IPS DF 19.7 (cell line): ENCODE results near the gene ST3GAL4.
"Not testable (repeated sequence)": the region's sequence is repeated elsewhere in the genome, so short reads cannot be mapped to it uniquely, and the experiment has no call there.

Experiments used
- DNase-seq: peaks from one replicate; pipeline ENCODE4 v3.0.0-alpha.2; 2013; ENCODE audit warnings: low read depth, low spot score

The ST3GAL4 gene

DNA sequence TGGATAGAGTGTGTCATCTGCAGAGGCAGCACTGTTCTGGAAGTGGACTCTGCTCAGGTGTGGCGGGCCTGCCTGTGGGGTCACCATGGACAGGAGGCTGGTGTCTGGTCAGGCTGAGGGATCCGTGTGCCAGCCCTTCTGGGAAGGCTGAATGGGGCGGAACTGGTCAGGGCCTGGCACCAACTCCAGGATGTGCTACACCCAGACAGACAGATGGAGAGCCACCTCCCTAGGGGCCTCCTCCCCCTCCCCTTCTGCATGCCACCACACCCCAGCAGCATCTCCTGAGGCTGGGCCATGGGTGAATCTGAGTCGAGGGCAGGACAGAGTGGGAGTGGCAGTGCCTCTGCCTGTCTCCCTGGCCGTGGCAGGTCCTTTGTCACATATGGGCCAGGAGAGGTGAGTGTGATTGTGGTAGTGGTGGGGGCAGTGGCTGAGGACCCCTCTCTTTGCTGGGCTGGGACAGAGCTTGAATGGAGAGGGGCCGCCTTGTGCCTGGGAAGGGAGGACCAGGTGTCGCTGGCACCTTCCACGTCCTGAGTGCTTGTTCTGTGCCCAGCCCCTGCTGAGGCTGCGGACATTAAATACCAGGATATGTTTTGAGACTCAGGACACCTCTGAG, 29.1 kb downstream of the ST3GAL4 start:
- DNase-seq: no peak

DNA sequence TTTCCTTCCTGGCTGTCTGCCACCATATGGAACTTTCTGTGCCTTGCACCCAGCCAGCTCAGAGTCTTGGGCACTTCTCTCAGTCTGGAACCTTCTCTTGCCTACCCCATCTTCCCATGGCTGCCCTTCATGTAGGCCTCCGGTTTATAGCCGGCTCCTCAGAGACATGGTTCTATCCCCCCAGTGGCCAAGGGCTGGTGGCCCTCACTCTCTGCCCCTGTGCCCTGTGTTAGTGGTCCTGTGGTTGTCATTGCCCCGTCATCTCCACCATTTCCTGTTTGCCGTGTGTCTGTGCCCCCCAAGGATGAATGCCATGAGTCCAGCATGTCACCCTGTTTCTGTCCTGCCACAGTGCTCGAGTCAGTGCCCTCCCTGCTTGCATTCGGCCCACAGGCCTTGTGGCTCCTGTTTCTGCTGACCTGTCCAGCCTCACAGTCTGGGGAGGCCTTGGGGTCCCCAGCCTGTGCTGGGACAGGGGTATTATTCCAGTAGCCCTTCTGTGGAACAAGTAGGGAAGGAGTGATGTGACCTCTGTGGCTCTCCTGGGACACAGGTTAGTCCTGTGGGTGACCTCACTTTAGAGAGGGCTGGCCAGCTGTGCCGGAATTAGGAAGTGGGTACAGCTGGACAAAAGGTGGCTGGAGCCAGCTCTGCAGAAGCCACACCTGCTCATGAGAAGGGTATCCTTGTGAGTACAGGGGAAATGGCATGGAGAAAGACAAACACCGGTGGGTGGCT, 30.7 kb downstream of the ST3GAL4 start:
- DNase-seq: no peak

DNA sequence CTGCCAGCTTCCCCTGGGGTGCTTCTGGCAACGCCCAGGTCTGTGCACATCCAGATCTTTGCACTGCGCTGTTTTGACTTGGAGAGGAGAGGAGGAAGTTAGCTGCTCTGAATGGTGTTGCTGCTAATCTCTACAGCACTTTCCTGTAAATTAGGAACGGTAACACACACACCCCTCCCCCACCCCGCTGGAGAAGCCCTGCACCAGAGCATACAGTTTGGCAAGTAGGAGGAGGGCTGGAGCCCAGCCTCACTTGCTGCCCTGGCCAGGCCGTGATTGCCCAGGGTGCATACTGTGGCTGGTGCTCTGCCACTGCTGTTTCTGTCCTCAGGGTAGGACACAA, 31.2 kb downstream of the ST3GAL4 start:
- not testable (repeated sequence) for DNase-seq

DNA sequence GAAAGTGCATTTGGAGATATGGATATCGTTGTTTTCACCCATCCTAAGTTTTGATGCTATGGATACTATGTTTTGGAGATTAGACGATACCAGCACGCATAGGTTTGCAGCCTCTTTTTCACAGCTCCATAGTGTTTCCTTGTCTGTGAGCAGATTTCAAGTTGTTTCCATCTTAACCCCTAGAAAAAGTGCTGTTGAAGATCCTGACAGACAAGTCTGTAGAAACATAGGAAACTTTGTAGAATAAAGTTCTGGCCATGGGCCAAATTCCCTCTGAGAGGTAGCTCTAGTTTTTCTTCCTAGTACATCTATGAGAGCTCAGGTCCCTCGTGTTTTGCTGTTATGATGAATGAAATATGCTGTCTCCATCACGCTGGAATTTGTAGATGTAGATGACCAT, 32.4 kb downstream of the ST3GAL4 start:
- no peak for DNase-seq

DNA sequence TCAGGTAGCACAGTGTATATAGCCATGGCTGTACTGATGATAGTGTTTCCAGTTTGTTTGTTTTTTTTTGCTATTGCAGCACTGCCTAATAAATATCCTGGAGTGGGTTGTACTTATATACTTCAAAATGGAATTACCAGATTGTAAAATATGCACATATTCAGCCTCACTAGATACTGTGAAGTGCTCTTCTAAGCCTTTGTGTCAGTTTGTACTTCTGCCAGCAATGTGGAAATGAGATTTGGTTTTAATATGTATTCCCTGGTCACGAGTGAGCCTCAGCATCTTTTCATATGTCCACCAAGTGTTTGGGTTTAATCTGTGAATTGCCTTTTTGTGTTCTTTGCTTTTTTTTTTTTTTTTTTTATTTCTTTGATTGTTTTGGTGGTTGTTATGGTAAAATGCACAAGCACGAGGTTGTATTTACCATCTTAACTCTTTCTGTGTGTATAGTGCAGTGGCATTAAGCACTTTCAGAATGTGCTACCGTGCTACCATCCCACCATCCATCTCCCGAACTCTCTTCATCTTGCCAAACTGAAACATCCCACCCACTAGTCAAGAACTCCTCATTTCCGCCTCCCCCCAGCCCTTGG, 34.9 kb downstream of the ST3GAL4 start:
- no peak for DNase-seq

DNA sequence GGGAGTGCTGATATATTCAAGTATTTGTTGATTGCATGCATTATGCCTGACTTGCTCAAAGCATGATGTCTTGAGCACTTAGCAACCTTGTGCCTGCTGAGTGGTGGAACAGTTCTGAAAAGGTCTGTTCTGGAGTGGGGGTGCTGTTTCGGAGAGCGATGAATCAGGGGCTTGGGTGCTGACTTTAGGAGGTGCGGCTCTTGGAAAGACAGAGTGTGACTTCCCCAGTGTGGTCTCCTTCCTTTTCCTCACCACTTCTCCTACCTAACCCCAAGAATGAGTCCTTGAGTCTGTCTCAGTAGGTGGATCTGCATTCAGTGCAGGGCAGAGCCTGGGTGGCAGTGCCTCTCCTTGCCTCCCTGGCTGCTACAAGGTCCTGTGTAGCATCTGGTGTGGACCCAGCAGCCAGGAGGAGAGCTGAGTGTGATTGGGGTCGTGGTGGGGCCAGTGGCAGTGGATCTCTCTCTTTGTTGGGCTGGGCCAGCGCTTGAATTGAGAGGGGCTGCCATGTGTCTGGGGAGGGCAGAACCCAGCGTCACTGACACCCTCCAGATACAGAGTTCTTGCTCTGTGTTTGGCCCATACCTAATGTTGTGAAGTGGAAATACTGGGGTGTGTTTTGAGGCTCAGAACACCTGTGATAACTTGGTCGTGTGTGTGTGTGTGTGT, 35.9 kb downstream of the ST3GAL4 start:
- DNase-seq: no peak

DNA sequence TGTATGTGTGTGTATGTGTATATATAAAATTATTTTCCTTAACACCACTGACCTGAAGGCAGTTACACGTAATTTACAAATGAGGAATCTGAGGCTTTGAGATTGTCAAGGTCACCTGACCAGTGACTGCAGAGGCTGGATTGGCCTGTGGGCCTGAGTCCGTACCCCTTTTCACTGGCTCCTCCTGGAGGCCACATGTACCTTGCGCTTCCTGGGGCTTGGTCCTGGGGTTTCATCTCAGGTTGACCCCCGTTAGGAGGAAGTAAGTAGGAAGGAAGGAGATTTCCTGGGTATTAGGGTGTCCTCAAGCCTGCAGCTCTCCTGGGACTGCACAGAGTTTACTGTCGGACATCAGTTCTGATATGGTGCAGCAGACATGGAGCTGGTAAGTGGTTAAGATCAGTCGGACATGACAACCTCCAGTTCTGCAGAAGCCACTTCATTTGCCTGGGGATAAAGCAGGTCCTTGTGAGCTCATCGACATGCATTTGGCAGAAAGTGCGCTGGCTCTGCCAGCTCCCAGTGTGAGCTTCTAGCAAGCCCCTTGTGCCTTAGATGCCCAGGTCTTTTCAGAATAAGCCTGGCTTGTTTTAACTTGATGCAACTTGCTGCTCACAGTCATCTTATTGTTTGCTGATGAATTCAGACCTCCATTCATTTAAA, 36.6 kb downstream of the ST3GAL4 start:
- no peak for DNase-seq

DNA sequence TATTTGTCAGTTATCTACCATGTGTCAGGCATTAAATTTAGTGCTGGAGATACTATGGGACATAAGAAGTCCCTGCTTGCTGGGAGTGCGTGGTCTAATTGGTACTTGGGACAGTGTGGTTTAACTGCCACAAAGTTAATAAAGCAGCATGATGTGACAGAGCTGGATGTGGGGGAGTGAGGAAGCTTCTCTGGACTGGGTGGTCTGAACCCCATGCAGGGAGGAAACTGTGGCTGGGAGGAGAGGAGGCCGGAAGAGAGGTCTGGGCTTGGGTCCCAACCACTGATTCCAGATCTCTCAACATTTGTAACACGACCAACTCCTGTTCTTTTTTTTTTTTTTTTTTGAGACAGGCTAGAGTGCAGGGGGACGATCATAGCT, 37.1 kb downstream of the ST3GAL4 start:
- DNase-seq: no peak

DNA sequence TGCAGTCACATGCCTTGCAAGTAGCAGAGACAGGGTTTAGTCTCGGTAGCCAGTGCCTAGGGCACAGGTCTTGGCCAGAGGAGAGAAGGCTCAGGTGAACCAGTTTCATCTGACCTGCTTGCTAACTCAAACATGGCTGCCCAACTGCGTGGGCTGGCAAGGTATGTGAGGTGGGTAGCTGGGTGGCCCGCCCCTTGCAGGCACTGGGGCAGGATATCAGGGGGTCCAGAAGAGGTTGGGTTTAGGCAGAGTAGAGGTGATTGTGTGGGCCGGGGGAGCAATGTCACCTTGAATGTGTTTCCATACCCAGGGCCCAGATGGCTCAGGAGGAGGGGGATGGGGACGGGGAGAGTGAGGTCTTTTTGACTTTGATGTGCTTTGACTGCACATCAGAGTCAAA, 37.7 kb downstream of the ST3GAL4 start:
- no peak for DNase-seq

DNA sequence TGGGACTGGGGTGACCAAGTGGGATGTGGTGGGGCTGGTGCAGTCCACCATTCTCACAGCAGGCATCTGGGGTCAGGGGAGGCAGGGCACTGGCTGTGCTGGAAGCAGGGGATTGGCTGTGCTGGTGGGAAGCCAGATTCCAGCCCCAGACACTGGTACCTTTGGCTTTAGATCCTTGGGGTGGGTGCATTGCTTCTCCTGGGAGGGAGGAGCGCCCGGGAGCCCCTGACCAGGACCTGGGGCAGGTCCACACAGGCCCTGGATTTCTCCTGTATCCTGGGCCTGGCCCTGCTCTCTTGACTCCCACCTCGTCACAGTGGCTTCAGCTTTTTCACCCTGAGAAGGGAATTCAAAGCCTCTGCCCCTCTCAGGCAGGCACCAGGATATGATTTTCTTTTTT, 38.5 kb downstream of the ST3GAL4 start:
- no peak for DNase-seq

DNA sequence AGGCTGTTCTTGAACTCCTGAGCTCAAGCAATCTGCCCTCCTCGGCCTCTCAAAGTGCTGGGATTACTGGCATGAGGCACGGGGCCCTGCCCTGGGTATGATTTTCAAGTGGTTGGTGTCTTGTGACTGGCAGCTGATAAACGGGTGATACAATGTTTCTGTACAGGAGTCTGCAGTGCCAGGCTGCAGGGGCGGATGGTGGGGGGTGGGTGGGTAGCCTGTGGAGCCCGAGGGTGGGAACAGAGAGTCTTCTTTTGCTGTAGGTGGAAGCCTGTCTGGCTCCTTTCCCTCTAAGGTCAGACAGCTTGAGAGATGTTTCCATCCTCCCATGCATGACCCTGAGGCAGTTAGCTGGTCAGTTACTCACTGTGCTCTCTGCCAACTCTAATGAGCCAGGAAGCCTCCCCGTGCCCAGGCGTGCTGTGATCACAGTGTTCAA, 39.2 kb downstream of the ST3GAL4 start:
- DNase-seq: not testable (repeated sequence)

DNA sequence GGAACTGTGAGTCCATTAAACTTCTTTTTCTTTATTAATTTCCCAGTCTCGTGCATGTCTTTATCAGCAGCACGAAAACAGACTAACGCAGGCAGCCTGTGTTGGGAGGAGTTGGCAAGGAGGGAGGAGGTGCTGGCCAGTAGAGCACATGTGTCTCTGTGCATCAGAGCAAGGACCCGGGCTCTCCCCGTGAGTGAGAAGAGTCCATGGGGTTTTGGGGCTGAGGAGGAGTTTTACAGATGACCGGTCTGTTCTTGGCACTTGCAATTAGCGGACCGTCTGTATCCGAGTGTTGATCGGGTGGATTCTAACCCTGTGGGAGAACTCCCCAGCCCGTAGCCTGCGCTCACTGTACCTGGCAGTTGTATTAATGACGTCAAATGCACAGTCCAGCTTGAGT, 40.3 kb downstream of the ST3GAL4 start:
- not testable (repeated sequence) for DNase-seq

DNA sequence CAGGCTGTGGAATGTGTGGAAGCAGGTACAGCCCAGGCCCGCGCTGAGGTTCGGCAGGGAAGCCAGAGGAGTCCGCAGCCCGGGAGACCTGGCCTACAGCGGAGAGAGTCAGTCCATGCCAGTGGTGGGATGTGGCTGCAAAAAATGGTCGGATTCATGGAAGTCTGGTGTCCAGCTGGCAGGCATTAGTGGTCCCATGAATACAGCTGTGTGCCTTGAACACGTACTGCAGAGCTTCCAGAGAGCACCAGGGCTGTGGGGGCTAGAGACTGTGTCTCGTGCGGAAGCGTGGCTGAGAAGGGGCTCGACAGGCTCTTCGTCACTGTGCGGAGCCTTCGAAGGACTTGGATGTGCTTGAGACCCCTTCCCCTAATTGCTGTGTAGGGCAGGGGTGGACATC, 40.8 kb downstream of the ST3GAL4 start:
- not testable (repeated sequence) for DNase-seq

DNA sequence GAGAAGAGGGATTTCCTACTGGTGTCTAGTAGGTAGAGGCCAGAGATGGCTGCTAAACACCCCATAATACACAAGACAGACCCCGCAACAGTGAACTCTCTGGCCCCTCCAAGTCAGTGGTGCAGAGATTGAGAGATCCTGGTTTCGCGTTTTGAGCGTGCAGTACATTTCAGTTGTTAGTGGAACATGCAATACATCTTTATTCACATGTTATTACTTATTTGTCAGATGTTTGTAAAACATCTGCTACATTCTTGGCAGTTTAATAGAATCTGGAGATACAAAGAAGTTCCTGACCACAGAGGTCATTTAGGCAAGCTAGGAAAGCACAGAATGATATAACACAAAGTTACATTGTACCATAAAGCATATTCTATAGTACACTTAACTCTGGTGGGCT, 41.5 kb downstream of the ST3GAL4 start:
- no peak for DNase-seq

DNA sequence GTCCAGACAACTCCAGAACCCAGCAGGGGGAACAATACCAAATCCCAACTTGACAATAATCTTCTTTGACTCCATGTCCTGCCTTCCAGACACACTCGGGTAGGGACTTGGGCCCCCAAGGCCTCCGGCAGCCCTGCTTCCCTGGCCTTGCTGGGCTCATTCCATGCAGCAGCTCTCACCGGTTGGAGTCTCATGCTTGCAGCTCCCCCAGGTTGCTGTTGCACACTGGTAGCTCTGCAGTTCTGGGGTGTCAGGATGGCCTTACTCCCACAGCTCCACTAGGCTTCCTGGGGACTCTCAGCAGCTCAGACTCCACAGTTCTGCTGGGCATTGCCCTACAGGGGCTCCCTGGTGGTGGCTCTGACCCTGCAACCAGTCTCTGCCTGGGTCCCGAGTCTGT, 42.8 kb downstream of the ST3GAL4 start:
- DNase-seq: no peak

DNA sequence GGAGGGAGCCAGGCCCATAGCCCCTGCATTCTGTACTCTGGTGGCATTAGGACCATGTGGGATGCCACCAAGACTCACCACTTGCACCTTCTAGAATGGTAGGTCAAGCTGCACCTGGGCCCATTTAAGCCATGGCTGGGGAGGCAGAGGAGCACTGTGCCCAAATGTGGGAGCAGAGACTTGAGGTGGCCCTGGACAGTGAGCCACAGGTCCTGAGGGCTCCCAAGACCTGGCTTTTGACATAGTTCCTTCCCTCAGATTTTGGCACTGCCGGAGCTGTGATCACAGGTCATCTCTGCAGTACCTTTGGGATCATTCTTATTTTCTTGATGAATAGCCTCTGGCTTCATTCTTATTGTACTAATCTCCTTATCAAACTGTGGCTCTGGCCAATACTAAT, 43.2 kb downstream of the ST3GAL4 start:
- DNase-seq: no peak

DNA sequence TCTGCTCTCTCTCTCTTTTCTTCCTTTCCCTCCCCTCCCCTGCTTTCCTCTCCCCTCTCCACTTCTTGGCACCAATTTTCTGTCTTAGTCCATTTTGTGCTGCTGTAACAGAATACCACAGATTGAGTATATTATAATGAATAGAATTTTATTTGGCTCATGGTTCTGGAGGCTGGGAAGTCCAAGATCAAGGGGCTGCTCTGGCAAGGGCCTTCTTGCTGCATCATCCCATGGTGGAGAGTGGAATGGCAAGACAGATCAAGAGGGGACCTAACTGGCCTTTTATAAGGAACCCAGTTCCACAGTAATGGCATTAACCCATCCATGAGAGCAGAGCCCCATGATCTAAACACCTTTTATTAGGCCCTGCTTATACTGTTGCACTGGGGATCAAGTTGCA, 44.5 kb downstream of the ST3GAL4 start:
- no peak for DNase-seq

DNA sequence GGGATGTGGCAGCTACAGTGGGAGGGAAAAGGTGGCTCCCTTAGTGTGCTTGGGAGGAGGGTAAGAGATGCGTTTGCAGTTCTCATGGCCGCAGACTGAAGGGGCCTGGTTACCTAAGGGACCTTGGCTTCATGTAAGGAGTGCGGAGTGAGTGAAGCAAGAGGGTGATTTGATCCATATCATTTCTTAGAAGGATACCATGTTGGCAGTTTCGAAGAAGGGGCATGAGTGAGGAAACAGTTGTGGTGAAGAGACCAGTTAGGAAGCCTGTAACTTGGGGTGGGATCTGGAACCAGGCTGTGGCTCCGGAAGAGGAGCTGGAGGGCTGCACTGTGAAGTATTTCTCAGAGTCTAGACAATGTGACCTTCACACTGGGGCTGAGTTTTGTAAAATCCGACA, 45.0 kb downstream of the ST3GAL4 start:
- DNase-seq: no peak

DNA sequence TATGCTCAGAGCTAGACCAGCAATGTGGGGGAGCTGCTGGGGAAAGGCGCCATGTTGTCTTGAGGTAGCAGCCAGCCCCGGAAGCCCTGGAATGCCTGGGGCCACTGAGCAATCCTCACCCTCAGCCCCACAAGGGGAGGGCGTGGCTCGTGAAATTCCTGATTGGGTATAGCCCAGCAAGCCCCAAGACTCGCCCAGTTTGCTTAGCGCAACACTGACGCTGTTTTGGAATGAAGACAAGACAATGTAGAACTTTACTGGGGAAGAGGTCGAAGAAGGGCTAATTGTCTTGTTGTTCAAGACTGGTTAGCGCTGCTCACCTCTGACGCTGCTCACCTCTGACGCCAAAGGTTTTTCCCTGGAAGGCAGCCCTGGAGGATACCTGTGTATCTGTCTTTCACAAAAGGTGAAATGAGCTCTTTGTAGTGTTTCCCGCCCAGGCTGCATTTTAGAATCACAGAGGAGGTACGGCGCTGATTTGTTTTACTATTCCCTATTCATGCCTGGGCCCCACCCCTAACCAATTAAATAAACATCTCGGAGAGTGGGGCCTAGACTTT, 47.6 kb downstream of the ST3GAL4 start:
- DNase-seq: no peak

DNA sequence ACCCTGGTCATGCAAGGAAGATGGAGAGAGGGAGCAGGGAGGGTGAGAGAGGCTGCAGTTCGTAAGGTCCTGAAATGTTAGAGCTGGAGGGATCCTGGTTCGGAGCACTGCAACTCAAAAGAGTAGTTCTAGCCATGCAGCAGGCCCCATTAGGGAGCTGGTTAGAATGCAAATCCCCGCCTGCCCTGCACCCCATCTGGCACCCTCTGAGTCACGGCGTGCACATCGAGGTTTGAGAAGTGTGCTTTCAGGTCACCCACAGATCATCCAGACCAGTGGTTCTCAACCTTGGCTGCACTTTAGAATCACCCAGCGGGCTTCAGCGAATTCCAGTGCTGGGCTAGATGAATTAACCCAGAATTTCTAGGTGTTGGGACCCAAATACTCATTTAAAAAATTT, 48.2 kb downstream of the ST3GAL4 start:
- DNase-seq: no peak

DNA sequence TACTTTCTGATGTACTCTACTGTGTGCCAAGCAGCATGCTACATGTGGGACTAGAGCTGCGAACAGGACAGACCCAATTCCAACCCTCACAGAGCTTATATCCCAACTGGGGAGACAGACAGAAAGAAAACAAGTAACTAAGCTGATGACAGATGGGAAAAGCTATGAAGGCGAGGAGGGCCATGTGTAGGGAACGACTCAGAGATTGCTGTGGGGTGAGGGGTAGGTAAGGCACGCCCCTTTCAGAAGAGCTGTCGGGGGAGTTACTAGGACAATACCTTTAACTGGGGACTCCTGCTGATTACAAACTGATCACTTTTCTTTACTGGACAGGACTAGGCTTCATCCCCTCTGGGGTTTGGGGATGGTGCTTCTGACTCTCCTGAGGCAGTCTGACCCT, 48.9 kb downstream of the ST3GAL4 start:
- DNase-seq: no peak

DNA sequence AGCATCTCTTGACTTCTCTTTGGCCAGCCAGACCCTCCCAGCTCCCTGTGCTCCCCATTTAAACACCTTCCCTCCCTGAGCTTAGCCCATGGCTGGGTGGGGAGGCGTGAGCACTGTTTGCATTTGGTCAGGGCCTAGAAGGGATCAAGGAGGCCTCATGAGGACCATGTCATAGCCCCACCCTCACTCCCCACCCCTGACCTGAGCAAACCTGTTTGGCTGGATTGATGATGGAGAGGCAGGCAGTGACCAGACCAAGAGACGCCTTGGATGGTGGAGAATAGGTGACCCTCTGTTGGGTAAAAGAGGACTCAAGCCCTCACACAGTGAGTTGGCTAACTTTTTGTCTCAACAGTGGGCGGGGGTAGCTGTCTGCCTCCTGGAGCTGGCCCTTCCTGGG, 49.9 kb downstream of the ST3GAL4 start:
- no peak for DNase-seq
